IMR-90 (cell line): Measurements from ENCODE around the gene PEAK1. TPM values are rescaled to one million over a fixed set of nuclear protein-coding genes. Genes with fewer than 3 reads are reported as not detected.

Experiments
- ATAC-seq: fragments of 200-7000 bp; cut with Tn5 transposase; 2 replicates; pipeline ENCODE4 v1.9.1; 2020; ENCODE audit warnings: low read depth, mild to moderate bottlenecking, moderate library complexity
- BruUV-seq: library from RNA; stranded (reverse); fragments of 400-500 nt; replicated peaks from 2 replicates; lab custom pipeline; 2021; lab: Mats Ljungman, UMichigan
- CTCF ChIA-PET: fragments of 300-600 bp; formaldehyde crosslinking; extraction: SDS; loops from one replicate; lab custom pipeline; 2021; ENCODE audit warnings: antibody characterized with exemption; lab: Yijun Ruan, JAX
- POLR2A ChIA-PET: fragments of 300-600 bp; sonication (Branson Sonifier 250); formaldehyde crosslinking; loops from one replicate; lab custom pipeline; 2022; ENCODE audit warnings: antibody characterized with exemption; ENCODE audit not compliant: unreplicated experiment; lab: Charles Lee
- DNase-seq: peaks from one replicate; pipeline ENCODE4 v3.0.0; 2013
- H2AFZ ChIP-seq: replicated peaks from 2 replicates; pipeline ENCODE3; 2013; ENCODE audit warnings: low read length, mild to moderate bottlenecking; ENCODE audit not compliant: poor library complexity
- H2AK5ac ChIP-seq: 2 replicates; pipeline ENCODE4 v1.6.1; 2013; ENCODE audit warnings: low read depth, low read length, inconsistent platforms
- H2AK9ac ChIP-seq: replicated peaks from 2 replicates; pipeline ENCODE3; 2013; ENCODE audit warnings: mild to moderate bottlenecking, low read depth, low read length, moderate library complexity; ENCODE audit not compliant: poor library complexity
- H2BK120ac ChIP-seq: 2 replicates; pipeline ENCODE4 v1.6.1; 2013; ENCODE audit warnings: low read depth, low read length, inconsistent platforms
- H2BK15ac ChIP-seq: 3 replicates; pipeline ENCODE4 v1.6.1; 2013; ENCODE audit warnings: low read depth, low read length, inconsistent platforms
- H2BK20ac ChIP-seq: 2 replicates; pipeline ENCODE4 v1.6.1; 2013; ENCODE audit warnings: low read depth, mild to moderate bottlenecking, inconsistent platforms, low read length, moderate library complexity
- H2BK5ac ChIP-seq: 2 replicates; pipeline ENCODE4 v1.6.1; 2013; ENCODE audit warnings: mild to moderate bottlenecking, low read depth, low read length, inconsistent platforms; ENCODE audit not compliant: poor library complexity, severe bottlenecking
- H3K14ac ChIP-seq: replicated peaks from 2 replicates; pipeline ENCODE4 v1.6.1; 2013; ENCODE audit warnings: low read depth, low read length, inconsistent platforms
- H3K18ac ChIP-seq: 2 replicates; pipeline ENCODE4 v1.6.1; 2013; ENCODE audit warnings: low read depth, low read length, control low read depth
- H3K23ac ChIP-seq: 2 replicates; pipeline ENCODE4 v1.6.1; 2013; ENCODE audit warnings: low read depth, low read length, inconsistent platforms
- H3K27ac ChIP-seq: 2 replicates; pipeline ENCODE4 v1.5.1; 2013; ENCODE audit warnings: mild to moderate bottlenecking, control low read depth, low read length; ENCODE audit not compliant: insufficient read depth
- H3K27me3 ChIP-seq: 2 replicates; pipeline ENCODE4 v1.6.1; 2013; ENCODE audit warnings: low read length; ENCODE audit not compliant: control insufficient read depth, insufficient read depth
- H3K36me3 ChIP-seq: 2 replicates; pipeline ENCODE4 v1.6.1; 2013; ENCODE audit warnings: low read length, mixed read lengths; ENCODE audit not compliant: control insufficient read depth, insufficient read depth
- H3K4ac ChIP-seq: 2 replicates; pipeline ENCODE4 v1.6.1; 2013; ENCODE audit warnings: low read depth, low read length, inconsistent platforms
- H3K4me1 ChIP-seq: 2 replicates; pipeline ENCODE4 v1.6.1; 2013; ENCODE audit warnings: low read length, mixed read lengths; ENCODE audit not compliant: control insufficient read depth, insufficient read depth
- H3K4me2 ChIP-seq: 2 replicates; pipeline ENCODE4 v1.6.1; 2013; ENCODE audit warnings: low read depth, mild to moderate bottlenecking, control low read depth, low read length, moderate library complexity
- H3K4me3 ChIP-seq: 2 replicates; pipeline ENCODE4 v1.5.1; 2013; ENCODE audit warnings: low read depth, mild to moderate bottlenecking, control low read depth, low read length, moderate library complexity; ENCODE audit not compliant: insufficient read depth
- H3K56ac ChIP-seq: 2 replicates; pipeline ENCODE4 v1.6.1; 2013; ENCODE audit warnings: low read length, inconsistent platforms; ENCODE audit not compliant: insufficient read depth; ENCODE audit errors: extremely low read depth
- H3K79me1 ChIP-seq, 2 experiments: 2 replicates each; pipeline ENCODE4 v1.6.1; 2013; ENCODE audit warnings: low read length in 2 of 2, inconsistent platforms in 1 of 2, low read depth in 1 of 2
- H3K9ac ChIP-seq: 2 replicates; pipeline ENCODE4 v1.6.1; 2013; ENCODE audit warnings: low read depth, low read length, control low read depth
- H3K9me1 ChIP-seq: 2 replicates; pipeline ENCODE4 v1.6.1; 2013; ENCODE audit warnings: low read length, inconsistent platforms; ENCODE audit not compliant: insufficient read depth
- H3K9me3 ChIP-seq: 2 replicates; pipeline ENCODE4 v1.6.1; 2013; ENCODE audit warnings: low read length; ENCODE audit not compliant: control insufficient read depth, insufficient read depth
- H4K20me1 ChIP-seq: 2 replicates; pipeline ENCODE4 v1.6.1; 2013; ENCODE audit warnings: low read length, inconsistent platforms; ENCODE audit not compliant: insufficient read depth
- H4K5ac ChIP-seq: 2 replicates; pipeline ENCODE4 v1.6.1; 2013; ENCODE audit warnings: mild to moderate bottlenecking, low read depth, low read length, control low read depth
- H4K8ac ChIP-seq, 2 experiments: 2 replicates each; pipeline ENCODE4 v1.6.1; 2013; ENCODE audit warnings: low read depth in 2 of 2, low read length in 2 of 2, control low read depth in 1 of 2, inconsistent platforms in 1 of 2
- H4K91ac ChIP-seq: 2 replicates; pipeline ENCODE4 v1.6.1; 2013; ENCODE audit warnings: low read depth, low read length, inconsistent platforms; ENCODE audit not compliant: insufficient read depth
- BHLHE40 ChIP-seq: fragments of 150-350 bp; IDR thresholded peaks from 2 replicates; pipeline ENCODE4 v1.6.1; 2016; ENCODE audit warnings: mild to moderate bottlenecking, low read depth, low read length
- CEBPB ChIP-seq: IDR thresholded peaks from 2 replicates; pipeline ENCODE4 v1.6.1; 2012; ENCODE audit warnings: low read depth, low read length, improper control_type of control experiment
- CHD1 ChIP-seq: IDR thresholded peaks from 2 replicates; pipeline ENCODE4 v1.6.1; 2012; ENCODE audit warnings: low read depth, low read length, improper control_type of control experiment
- CTCF ChIP-seq: conservative IDR thresholded peaks from 2 replicates; pipeline ENCODE4 v1.5.1; 2012; ENCODE audit warnings: mild to moderate bottlenecking, low read depth, low read length, improper control_type of control experiment
- ELK1 ChIP-seq: fragments of 150-350 bp; IDR thresholded peaks from 2 replicates; pipeline ENCODE4 v1.6.1; 2016; ENCODE audit warnings: low read depth, mild to moderate bottlenecking, low read length, moderate library complexity, borderline replicate concordance
- MAFK ChIP-seq: IDR thresholded peaks from 2 replicates; pipeline ENCODE4 v1.6.1; 2012; ENCODE audit warnings: low read depth, low read length, improper control_type of control experiment
- MAZ ChIP-seq: IDR thresholded peaks from 2 replicates; pipeline ENCODE4 v1.6.1; 2012; ENCODE audit warnings: low read depth, mild to moderate bottlenecking, low read length, improper control_type of control experiment, moderate library complexity, borderline replicate concordance
- MXI1 ChIP-seq: IDR thresholded peaks from 2 replicates; pipeline ENCODE4 v1.6.1; 2012; ENCODE audit warnings: low read depth, mild to moderate bottlenecking, low read length, moderate library complexity, borderline replicate concordance
- NFE2L2 ChIP-seq: fragments of 150-350 bp; IDR thresholded peaks from 2 replicates; pipeline ENCODE4 v1.6.1; 2016; ENCODE audit warnings: low read depth, mild to moderate bottlenecking, low read length
- RAD21 ChIP-seq: IDR thresholded peaks from 2 replicates; pipeline ENCODE4 v1.6.1; 2012; ENCODE audit warnings: low read length, improper control_type of control experiment
- RCOR1 ChIP-seq: IDR thresholded peaks from 2 replicates; pipeline ENCODE4 v1.6.1; 2012; ENCODE audit warnings: mild to moderate bottlenecking, low read length, improper control_type of control experiment; ENCODE audit not compliant: insufficient replicate concordance
- RFX5 ChIP-seq: IDR thresholded peaks from 2 replicates; pipeline ENCODE4 v1.8.0; 2012; ENCODE audit warnings: low read depth, mild to moderate bottlenecking, low read length, moderate library complexity
- SMC3 ChIP-seq: fragments of 150-350 bp; IDR thresholded peaks from 2 replicates; pipeline ENCODE4 v1.6.1; 2016; ENCODE audit warnings: low read depth, mild to moderate bottlenecking, antibody characterized with exemption, low read length, moderate library complexity
- WGBS, 2 experiments: methylation state at CpG; one replicate each; pipeline versions ENCODE4 v1.1.5 to v1.1.7; 2013; ENCODE audit warnings: missing lambda C conversion rate in 2 of 2; ENCODE audit not compliant: insufficient read length in 1 of 2; ENCODE audit errors: extremely low coverage in 2 of 2; 5-methylcytosine and 5-hydroxymethylcytosine counted together
- dilution Hi-C: fragments of 300-500 bp; cut with HindIII; formaldehyde crosslinking; loops from one replicate; pipeline ENCODE4 v1.14.3; 2018; ENCODE audit warnings: low sequenced_read_pairs; ENCODE audit not compliant: unreplicated experiment
- in situ Hi-C: fragments of 300-500 bp; cut with MboI; formaldehyde crosslinking; loops from 3 replicates; pipeline ENCODE4 v1.14.3; 2019; ENCODE audit warnings: low sequenced_read_pairs, inconsistent platforms, mixed read lengths
- intact Hi-C: fragments of 100-400 bp; cut with micrococcal nuclease; formaldehyde crosslinking; loops from 2 replicates; pipeline ENCODE4 v1.10.0; 2022
- polyA plus RNA-seq, 3 experiments: library from polyadenylated mRNA; depleted of rRNA; stranded (reverse); fragments of >200 nt; gene quantifications; 2 replicates each; pipeline ENCODE4 v1.2.3, GENCODE V29; 2012; ENCODE audit warnings: low replicate concordance in 1 of 3
- total RNA-seq: library from RNA; depleted of rRNA; stranded (reverse); fragments of >200 nt; gene quantifications from 2 replicates; pipeline ENCODE4 v1.2.3, GENCODE V29; 2012

PEAK1 gene
- total and polyA plus RNA-seq, 2 of the 4 experiments (the other 2 are of a cell fraction) = 21.5 to 43.9 TPM

GRCh38 chr15:77291107-77291506, 128.8 kb downstream of the PEAK1 start:
- H2BK5ac ChIP-seq = no peak overlapping the region
- no peak overlapping the region for H3K4me3 ChIP-seq
- peaks cover 42% of the 10 kb centered on the region for H4K20me1 ChIP-seq
- no peak overlapping the region for H2AK9ac ChIP-seq
- H2BK20ac ChIP-seq = no peak overlapping the region
- no peak overlapping the region for H3K27ac ChIP-seq
- H3K27me3 ChIP-seq = no peaks in the 10 kb centered on the region
- peaks cover 2% of the 10 kb centered on the region; the same call in 1 of the 2 replicates for H3K4me1 ChIP-seq
- H2AK5ac ChIP-seq = no peak overlapping the region
- no peak for TF ChIP-seq MAZ
- TF ChIP-seq RFX5 = no peak
- no peak for TF ChIP-seq CEBPB
- TF ChIP-seq NFE2L2 = no peak
- no peak for TF ChIP-seq SMC3
- TF ChIP-seq CHD1 = no peak
- no peak for TF ChIP-seq CTCF
- no peak for TF ChIP-seq RCOR1
- no peak for TF ChIP-seq BHLHE40
- no peak for TF ChIP-seq MAFK
- TF ChIP-seq RAD21 = no peak
- no peak for TF ChIP-seq MXI1
- no peak for TF ChIP-seq ELK1
- H4K8ac ChIP-seq = no peak overlapping the region
- H4K91ac ChIP-seq = no peak overlapping the region
- no peak overlapping the region for H3K14ac ChIP-seq
- no peak overlapping the region for H2BK15ac ChIP-seq
- dilution Hi-C loops (no loop called here), in situ Hi-C loops (no loop called here), intact Hi-C loops (no loop called here)
- no peak for DNase-seq
- H3K9me1 ChIP-seq = peaks cover 3% of the 10 kb centered on the region; the same call in 1 of the 2 replicates
- WGBS, 2 experiments = no CpG with 5 or more reads among the region's 4 CpGs
- no peak overlapping the region for H3K18ac ChIP-seq
- no TSS peak for BruUV-seq
- H2AFZ ChIP-seq = no peak overlapping the region
- no peak overlapping the region for H3K4ac ChIP-seq
- ATAC-seq = no peak
- no peak overlapping the region for H4K5ac ChIP-seq
- CTCF ChIA-PET = no interaction called here
- no peak overlapping the region for H3K23ac ChIP-seq
- no peak overlapping the region for H2BK120ac ChIP-seq
- H3K4me2 ChIP-seq = no peak overlapping the region
- no peaks in the 10 kb centered on the region for H3K36me3 ChIP-seq
- H3K9me3 ChIP-seq = no peaks in the 10 kb centered on the region
- H3K79me1 ChIP-seq = peaks cover 23 to 69% of the 10 kb centered on the region in 2 experiments
- no peak overlapping the region for H3K9ac ChIP-seq
- POLR2A ChIA-PET = no interaction called here
- no peak overlapping the region for H3K56ac ChIP-seq
